Head of caudate nucleus (tissue), 42 donors: ENCODE measurements around the gene S1PR4.
"Not testable (repeated sequence)": the region's sequence is repeated elsewhere in the genome, so short reads cannot be mapped to it uniquely, and the experiment has no call there.

Experiments used
- DNase-seq, 42 donors: peaks; one replicate each; pipeline versions ENCODE4 v3.0.0 to v3.0.0-alpha.2; 2020 to 2021; ENCODE audit warnings: mixed read lengths in 7 of 42
- intact Hi-C: fragments of 100-400 bp; cut with DNase I; formaldehyde crosslinking; loops from one replicate; pipeline ENCODE4 v1.15.0; 2022

The S1PR4 gene

DNA sequence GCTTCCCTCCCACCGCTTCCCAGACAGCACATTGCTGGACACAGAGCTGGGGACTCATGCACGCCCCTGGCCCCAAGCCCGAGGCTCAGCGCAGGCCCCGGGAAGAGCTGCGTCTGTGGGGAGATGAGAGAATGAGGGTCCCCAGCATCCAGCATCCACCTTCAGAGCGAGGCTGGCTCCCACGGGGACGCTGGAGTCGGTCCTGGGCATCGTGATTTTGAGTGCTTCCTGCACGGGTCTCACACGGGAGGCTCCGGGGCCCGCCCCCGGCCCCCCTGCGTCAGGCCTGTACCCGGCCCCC, 11.9 kb downstream of the S1PR4 start:
- intact Hi-C loops: no loop called here
- DNase-seq: no peak

DNA sequence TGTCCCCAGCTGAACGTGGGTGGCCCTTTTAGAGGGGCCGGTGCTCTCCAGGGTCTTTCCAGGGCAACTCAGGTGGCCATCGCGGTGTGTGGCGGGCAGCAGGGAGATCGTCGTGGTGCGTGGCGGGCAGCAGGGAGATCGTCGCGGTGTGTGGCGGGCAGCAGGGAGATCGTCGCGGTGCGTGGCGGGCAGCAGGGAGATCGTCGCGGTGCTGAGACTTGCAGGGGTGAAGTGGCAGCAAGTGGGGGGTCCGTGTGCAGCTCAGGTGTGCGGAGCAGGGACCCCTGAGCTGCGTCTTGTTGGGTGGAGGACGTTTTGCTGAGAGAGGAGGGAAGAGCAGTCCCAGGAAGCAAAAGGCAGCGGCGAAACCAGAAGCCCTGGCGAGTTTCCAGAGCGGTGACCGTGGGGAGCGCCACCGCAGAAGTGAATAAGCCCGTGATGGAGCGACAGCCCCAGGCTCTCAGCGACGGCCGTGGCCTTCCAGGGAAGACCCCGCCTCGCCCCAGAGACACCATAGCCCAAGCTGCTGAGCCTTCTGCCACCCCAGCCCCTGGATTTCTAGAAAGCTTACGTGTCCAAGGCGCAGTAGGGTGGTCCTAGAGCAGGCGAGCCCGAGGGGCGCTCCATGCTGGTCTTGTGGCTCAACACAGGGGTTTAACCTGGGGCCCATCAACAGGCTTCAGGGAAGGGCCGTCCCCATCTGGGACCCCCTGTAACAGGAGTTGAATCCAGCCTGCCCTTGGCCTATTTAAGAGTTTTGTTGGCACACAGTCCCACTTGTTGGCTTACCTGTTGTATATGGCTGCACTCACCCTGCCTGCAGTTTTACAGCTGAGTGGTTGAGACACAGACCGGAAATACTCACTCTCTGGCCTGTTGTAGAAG, 12.6 kb downstream of the S1PR4 start:
- DNase-seq: no peak
- intact Hi-C loops: no loop called here

GRCh38 chr19:3191806-3192104, 13.2 kb downstream of the S1PR4 start:
- intact Hi-C loops, DNase-seq: not testable (repeated sequence)

DNA sequence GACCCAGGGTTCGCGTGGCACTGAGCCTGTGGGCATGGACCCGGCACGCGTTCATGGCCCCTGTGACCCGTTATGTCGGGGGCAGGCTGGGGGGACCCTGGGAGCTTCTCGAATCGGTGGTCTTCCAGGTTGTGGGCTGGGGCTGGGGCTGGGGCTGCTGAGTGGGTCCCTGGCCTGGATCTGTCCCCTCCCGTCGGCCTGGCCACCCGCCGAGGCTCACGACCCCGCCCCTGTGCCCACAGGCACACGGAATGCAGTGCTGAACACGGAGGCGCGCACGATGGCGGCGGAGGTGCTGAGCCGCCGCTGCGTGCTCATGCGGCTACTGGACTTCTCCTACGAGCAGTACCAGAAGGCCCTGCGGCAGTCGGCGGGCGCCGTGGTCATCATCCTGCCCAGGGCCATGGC, 13.7 kb downstream of the S1PR4 start:
- intact Hi-C loops: no loop called here
- no peak for DNase-seq

DNA sequence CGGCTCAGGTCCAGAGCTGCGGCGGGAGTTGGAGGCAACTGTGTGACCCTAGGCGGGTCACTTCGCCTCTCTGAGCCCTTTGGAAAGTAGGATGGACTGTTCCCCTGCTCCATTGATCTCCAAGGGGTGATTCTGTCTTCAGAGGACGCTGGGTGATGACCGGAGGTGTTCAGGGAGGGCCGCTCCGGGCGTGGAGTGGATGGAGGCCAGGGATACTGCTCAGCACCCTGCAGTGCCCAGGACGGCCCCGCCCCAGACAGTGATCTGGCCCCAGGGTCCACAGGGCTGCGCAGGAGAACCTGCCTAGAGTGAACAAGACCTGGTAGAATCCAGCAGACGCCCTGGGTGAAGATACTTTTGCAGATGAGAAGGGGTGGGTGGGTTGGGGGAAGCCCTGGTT, 14.1 kb downstream of the S1PR4 start:
- intact Hi-C loops: no loop called here
- DNase-seq: no peak

DNA sequence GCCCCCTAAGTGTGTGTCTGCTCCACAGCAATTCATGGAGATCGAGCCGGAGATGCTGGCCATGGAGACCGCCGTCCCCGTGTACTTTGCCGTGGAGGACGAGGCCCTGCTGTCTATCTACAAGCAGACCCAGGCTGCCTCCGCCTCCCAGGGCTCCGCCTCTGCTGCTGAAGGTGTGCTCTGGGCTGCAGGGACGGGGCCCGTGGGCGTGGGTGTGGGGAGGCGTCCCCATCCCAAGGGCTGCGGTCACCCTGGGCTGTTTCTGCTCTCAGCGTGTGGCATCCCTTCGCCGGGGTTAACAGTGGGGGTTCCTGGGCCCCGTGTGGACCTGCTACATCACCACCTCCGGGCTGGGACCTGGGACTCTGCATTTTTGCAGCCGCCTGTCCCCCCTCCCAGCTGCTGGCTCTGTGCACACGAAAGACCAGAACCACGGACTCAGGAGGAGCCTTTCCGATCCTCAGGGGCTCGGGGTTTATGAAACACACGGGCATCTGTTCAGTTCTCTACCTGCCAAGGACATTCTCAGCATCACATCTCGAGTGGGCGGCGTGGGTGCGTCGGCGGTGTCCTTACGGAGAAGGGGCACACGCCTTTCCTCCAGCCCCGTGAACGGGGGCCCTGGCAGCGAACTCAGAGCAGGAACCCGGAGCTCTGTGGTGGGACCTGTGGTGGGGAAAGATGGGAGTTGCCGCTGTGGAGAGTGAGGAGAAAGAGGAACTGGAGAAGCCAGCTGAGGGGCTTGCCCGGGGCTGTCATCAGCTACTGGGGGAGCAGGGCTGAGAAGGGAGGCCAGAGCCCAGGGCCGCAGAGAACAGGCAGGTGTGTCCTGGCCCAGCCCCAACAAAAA, 14.9 kb downstream of the S1PR4 start:
- intact Hi-C loops: no loop called here
- no peak for DNase-seq

GRCh38 chr19:3194106-3195087, 15.8 kb downstream of the S1PR4 start:
- DNase-seq: no peak
- intact Hi-C loops: no loop called here

- intact Hi-C loops: no loop called here
- no peak for DNase-seq
Measured at GRCh38 chr19:3196064-3196932, 17.7 kb downstream of the S1PR4 start.

GRCh38 chr19:3196933-3197205, 18.3 kb downstream of the S1PR4 start:
- intact Hi-C loops: no loop called here

DNA sequence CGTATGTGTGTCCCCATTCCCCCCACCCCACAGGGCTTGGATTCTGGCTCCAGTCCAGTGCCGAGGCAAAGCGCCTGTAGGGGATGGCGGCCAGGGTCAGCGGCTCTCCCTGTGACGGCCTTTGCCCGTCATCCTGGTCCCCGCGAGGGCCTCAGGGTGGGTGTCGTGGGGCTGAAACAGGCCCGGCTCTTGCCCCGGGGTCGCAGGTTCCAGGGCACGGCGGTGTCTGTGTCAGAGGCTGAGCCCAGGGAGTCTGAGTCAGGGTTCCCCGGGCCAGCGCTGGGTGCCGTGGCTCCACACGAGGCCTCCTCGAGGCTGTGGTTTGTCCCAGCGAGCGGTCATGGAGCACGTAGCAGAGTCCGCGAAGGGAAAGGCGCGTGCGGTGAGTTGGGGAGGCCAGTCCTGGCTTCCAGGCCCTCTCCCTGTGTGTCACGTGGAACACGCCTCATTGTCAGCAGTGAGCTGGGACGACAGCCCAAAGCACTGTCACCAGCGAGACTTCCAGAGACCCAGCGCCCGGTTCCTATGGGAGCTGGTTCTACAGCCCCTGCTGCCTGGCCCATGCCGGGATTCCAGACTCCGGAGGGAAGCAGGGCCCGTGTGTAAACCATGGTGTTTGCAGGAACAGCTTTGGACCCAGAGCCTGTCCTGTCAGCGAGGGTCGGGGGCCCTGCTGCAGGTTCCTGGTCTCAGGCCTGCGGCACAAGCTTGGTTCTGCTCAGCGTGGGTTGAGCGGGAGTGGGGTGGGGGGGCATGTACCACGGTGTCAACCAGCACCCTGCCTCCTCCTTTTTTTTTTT, 20.5 kb downstream of the S1PR4 start:
- intact Hi-C loops: no loop called here
- no peak for DNase-seq

More at GRCh38 chr19:3196933-3197205, 18.3 kb downstream of the S1PR4 start:
- DNase-seq: no peak

DNA sequence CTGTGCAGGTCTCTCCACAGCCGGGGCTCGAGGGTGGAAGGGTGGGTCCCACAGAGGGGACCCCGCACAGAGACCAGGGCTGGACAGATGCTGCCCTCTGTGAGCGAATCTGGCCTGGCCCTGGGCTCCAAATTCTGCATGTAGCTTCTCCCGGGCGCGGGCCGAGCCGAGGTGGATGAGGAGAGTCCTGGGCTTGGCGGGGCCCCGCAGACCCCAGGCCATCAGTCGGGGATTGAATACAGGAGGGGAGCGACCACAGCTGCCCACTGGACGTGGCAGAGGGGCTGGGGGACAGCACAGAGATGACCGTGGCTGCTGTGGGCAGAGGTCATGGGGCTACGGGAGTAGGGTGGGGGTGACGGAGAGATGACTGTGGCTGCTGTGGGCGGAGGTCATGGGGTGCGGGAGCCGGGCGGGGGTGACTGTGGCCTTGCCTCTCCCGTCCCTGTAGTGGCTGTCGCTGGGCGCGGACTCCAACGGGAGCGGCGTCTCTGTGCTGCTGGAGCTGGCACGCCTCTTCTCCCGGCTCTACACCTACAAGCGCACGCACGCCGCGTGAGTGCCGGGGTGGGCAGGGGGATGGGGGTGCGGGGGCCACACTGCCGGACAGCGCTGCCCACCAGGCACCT, 22.6 kb downstream of the S1PR4 start:
- intact Hi-C loops: loop anchor here (10.0 kb wide), 1 partner anchor 264 kb away; no protein-coding TSS in a partner anchor
- no peak for DNase-seq

- intact Hi-C loops: loop anchor here (10.0 kb wide), 1 partner anchor 263 kb away; no protein-coding TSS in a partner anchor
- DNase-seq: no peak
Measured at GRCh38 chr19:3201911-3202310, 23.3 kb downstream of the S1PR4 start.

DNA sequence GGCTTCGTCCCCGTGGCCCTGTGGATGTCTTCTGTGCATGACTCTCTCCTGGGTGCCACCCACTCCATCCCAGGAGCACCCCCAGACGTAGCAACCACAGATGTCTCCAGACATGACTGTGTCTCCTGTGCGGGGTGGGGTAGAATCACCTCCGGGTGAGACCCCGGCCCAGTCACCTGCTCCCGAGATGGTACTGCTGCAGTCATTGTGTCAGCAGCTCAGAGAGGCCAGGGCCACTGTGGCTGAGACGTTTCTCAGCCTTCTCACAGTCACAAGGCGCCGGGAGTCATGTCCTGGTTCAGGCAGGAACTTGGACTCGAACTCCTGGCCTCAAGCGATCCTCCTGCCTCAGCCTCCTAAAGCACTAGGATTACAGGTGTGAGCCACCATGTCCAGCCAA, 23.8 kb downstream of the S1PR4 start:
- intact Hi-C loops: loop anchor here (10.0 kb wide), 1 partner anchor 262 kb away; no protein-coding TSS in a partner anchor
- DNase-seq: peak in 4 of 42 donors; percentile 15 to 30 (median 26)

- not testable (repeated sequence) for DNase-seq
- intact Hi-C loops: loop anchor here (10.0 kb wide), 1 partner anchor 262 kb away; no protein-coding TSS in a partner anchor
Measured at GRCh38 chr19:3202895-3203294, 24.3 kb downstream of the S1PR4 start.

DNA sequence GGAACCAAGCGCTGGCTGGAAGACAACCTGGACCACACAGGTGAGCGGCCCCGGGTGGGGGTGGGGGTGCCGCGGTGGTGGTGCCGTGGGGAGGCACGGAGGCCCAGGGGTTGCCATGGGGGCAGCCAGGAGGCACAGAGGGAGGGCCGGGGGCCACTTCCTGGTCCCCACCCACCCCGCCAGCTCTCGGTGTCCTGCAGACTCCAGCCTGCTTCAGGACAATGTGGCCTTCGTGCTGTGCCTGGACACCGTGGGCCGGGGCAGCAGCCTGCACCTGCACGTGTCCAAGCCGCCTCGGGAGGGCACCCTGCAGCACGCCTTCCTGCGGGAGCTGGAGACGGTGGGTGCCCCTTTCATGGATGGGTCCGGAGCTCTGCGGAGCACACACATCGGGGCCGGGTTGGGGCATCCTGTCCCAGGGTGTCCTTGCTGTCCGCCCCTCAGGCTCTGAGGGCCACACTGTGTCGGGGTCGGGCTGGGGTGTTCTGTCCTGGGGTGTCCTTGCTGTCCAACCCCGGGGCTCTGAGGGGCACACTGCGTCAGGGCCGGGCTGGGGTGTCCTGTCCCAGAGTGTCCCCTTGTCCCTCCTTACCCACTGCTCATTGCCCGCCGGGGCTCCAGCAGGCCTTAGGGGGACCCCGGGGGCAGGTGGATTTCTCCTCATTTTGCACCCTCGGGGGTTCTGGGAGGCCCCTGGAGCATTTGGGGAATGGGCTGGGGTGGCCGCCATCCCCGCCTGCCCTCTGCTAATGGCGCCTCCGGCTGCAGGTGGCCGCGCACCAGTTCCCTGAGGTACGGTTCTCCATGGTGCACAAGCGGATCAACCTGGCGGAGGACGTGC, 25.5 kb downstream of the S1PR4 start:
- intact Hi-C loops: loop anchor here (10.0 kb wide), 1 partner anchor 261 kb away; no protein-coding TSS in a partner anchor
- DNase-seq: no peak

DNA sequence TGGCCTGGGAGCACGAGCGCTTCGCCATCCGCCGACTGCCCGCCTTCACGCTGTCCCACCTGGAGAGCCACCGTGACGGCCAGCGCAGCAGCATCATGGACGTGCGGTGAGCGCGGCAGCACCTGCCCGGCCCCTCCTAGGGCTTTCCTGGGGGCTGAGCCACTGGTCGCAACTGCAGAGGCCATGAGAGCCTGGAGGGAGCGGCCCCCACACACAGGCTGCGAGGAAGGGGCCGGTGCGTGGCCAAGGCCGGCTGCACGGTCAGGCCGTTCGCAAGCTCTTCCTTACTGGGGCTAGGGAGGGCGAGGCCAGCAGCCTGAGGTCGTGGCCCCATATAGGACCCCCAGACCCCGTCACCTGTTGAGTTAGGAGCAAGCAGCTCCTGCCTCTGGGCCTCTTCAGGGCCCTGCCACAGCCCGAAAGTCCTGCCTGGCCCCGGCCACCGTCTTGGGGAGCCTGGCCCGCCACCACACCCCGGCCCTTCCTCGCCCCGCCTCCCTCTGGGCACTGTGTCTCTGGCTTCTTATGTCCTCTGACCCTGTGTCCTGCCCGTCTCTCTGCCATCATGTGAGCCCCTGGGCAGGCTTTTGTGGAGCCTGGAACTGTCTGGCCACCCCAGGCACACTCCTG, 26.2 kb downstream of the S1PR4 start:
- intact Hi-C loops: loop anchor here (10.0 kb wide), 1 partner anchor 260 kb away; no protein-coding TSS in a partner anchor

More for the DNA sequence above, 26.2 kb downstream of the S1PR4 start:
- DNase-seq: no peak
